ENCODE data around the gene TSHZ2.

DNA sequence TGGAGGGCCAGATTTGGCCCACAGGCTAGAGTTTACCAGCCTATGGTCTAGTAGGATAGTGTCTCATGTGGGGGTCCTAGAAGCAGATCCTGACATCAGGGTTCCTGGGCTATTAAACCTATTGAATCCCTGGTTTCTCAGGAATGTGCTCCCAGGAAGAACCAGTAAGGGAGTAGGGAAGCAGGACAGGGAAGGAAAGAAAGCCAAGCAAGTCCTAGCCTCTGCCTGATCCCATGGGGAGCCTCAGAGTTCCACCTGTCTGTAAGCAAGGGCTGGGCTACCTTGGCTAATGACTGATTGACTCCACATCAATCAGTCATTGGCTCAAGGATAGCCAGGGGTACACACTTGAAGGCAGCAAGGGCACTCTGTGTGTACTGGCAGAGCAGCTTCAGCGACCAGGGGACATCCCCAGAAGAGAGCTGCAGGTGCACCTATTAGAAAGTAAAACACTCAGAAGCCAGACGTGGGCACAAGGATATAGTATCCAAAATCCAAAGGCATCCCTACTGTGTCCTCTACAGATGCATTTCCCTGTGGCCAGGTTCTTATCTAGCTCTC, 309.5 kb downstream of the TSHZ2 start:
- TF ChIP-seq, protein P1, sequence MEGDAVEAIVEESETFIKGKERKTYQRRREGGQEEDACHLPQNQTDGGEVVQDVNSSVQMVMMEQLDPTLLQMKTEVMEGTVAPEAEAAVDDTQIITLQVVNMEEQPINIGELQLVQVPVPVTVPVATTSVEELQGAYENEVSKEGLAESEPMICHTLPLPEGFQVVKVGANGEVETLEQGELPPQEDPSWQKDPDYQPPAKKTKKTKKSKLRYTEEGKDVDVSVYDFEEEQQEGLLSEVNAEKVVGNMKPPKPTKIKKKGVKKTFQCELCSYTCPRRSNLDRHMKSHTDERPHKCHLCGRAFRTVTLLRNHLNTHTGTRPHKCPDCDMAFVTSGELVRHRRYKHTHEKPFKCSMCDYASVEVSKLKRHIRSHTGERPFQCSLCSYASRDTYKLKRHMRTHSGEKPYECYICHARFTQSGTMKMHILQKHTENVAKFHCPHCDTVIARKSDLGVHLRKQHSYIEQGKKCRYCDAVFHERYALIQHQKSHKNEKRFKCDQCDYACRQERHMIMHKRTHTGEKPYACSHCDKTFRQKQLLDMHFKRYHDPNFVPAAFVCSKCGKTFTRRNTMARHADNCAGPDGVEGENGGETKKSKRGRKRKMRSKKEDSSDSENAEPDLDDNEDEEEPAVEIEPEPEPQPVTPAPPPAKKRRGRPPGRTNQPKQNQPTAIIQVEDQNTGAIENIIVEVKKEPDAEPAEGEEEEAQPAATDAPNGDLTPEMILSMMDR (IDR thresholded peaks at IDR 0.05; ENCODE audit: poor library complexity, severe bottlenecking): no peak
- TF ChIP-seq SMC3 (conservative IDR thresholded peaks at IDR 0.05; ENCODE audit: poor library complexity): no peak
